Liver (tissue), 9 donors: ENCODE results near the gene TPK1. TPM values are rescaled to one million over a fixed set of nuclear protein-coding genes. Genes with fewer than 3 reads are reported as not detected.

Experiments
- DNase-seq: peaks from one replicate; pipeline ENCODE4 v3.0.0-alpha.2; 2017; ENCODE audit warnings: low spot score
- H3K27ac ChIP-seq, 2 donors: one replicate each; pipeline ENCODE4 v1.7.0; 2013; ENCODE audit warnings: inconsistent platforms in 2 of 2, low read length in 2 of 2, control low read depth in 1 of 2, low read depth in 1 of 2, mild to moderate bottlenecking in 1 of 2
- H3K27me3 ChIP-seq, 4 donors: one replicate each; pipeline versions ENCODE4 v1.6.1 to v1.7.0; 2013; ENCODE audit warnings: low read length in 3 of 4, inconsistent platforms in 1 of 4, mild to moderate bottlenecking in 1 of 4, moderate library complexity in 1 of 4; ENCODE audit not compliant: control insufficient read depth in 4 of 4, insufficient read depth in 4 of 4
- H3K36me3 ChIP-seq, 4 donors: one replicate each; pipeline versions ENCODE4 v1.6.1 to v1.7.0; 2013; ENCODE audit warnings: low read length in 3 of 4, mild to moderate bottlenecking in 3 of 4, low read depth in 1 of 4, moderate library complexity in 1 of 4; ENCODE audit not compliant: control insufficient read depth in 4 of 4, insufficient read depth in 3 of 4
- H3K4me1 ChIP-seq, 4 donors: one replicate each; pipeline versions ENCODE4 v1.6.1 to v1.7.0; 2013; ENCODE audit warnings: low read length in 3 of 4, mild to moderate bottlenecking in 3 of 4, moderate library complexity in 1 of 4; ENCODE audit not compliant: control insufficient read depth in 4 of 4, insufficient read depth in 4 of 4
- H3K4me3 ChIP-seq, 3 donors: one replicate each; pipeline versions ENCODE4 v1.6.1 to v1.7.0; 2013; ENCODE audit warnings: low read length in 3 of 3, control low read depth in 1 of 3, low read depth in 1 of 3, mild to moderate bottlenecking in 1 of 3
- H3K9ac ChIP-seq, 2 donors: one replicate each; pipeline ENCODE4 v1.7.0; 2013; ENCODE audit warnings: low read length in 2 of 2, mild to moderate bottlenecking in 2 of 2, moderate library complexity in 2 of 2, control low read depth in 1 of 2, low read depth in 1 of 2
- H3K9me3 ChIP-seq, 4 donors: one replicate each; pipeline versions ENCODE4 v1.6.1 to v1.7.0; 2013; ENCODE audit warnings: low read length in 3 of 4; ENCODE audit not compliant: control insufficient read depth in 4 of 4
- CTCF ChIP-seq: fragments of 150-350 bp; IDR thresholded peaks from 2 replicates; pipeline ENCODE4 v1.5.1; 2017; ENCODE audit warnings: improper control_type of control experiment, low read depth, low read length; ENCODE audit not compliant: missing input control
- EGR1 ChIP-seq, 2 donors: IDR thresholded peaks; 2 replicates each; pipeline ENCODE4 v1.6.1; 2016 to 2018; ENCODE audit warnings: antibody characterized with exemption in 2 of 2, low read depth in 2 of 2
- FOXA2 ChIP-seq: IDR thresholded peaks from 2 replicates; pipeline ENCODE4 v1.6.1; 2016; ENCODE audit warnings: antibody characterized with exemption
- GABPA ChIP-seq, 2 donors: IDR thresholded peaks in 1 of 2; conservative IDR thresholded peaks in 1 of 2; 2 replicates each; pipeline ENCODE4 v1.6.1; 2016; ENCODE audit warnings: antibody characterized with exemption in 2 of 2, mild to moderate bottlenecking in 1 of 2, moderate library complexity in 1 of 2
- JUND ChIP-seq, 2 donors: IDR thresholded peaks; 2 replicates each; pipeline ENCODE4 v1.6.1; 2016; ENCODE audit warnings: antibody characterized with exemption in 2 of 2
- NR2F2 ChIP-seq: IDR thresholded peaks from 2 replicates; pipeline ENCODE4 v1.6.1; 2016; ENCODE audit warnings: antibody characterized with exemption
- RAD21 ChIP-seq, 2 donors: IDR thresholded peaks; 2 replicates each; pipeline ENCODE4 v1.6.1; 2016; ENCODE audit warnings: antibody characterized with exemption in 2 of 2, mild to moderate bottlenecking in 2 of 2
- WGBS: extraction: QIAGEN DNeasy Blood & Tissue Kit; methylation state at CpG from one replicate; pipeline ENCODE4 v1.1.7; 2013; 5-methylcytosine and 5-hydroxymethylcytosine counted together
- polyA plus RNA-seq, 2 donors: library from polyadenylated mRNA; stranded (reverse) in 1 of 2; unstranded in 1 of 2; fragments of 200-250 nt in 1 of 2; fragments of >200 nt in 1 of 2; fragmentation: Nextera tagmentation in 1 of 2; extraction: Ambion mirVana in 1 of 2; gene quantifications; one replicate each; pipeline versions ENCODE4 v1.2.1 to v1.2.3, GENCODE V29; 2013 to 2015
- total RNA-seq, 2 donors: library from RNA; depleted of rRNA; stranded (reverse); fragments of >200 nt; gene quantifications; one replicate each; pipeline ENCODE4 v1.2.3, GENCODE V29; 2014
- TF ChIP-seq, protein P1 (sequence below): IDR thresholded peaks from 2 replicates; pipeline ENCODE4 v1.6.1; 2016; ENCODE audit warnings: antibody characterized with exemption
- TF ChIP-seq, protein P2 (sequence below): IDR thresholded peaks from 2 replicates; pipeline ENCODE4 v1.6.1; 2016; ENCODE audit warnings: antibody characterized with exemption
- TF ChIP-seq, protein P3 (sequence below): IDR thresholded peaks from 2 replicates; pipeline ENCODE4 v1.6.1; 2016; ENCODE audit warnings: antibody characterized with exemption, mild to moderate bottlenecking
- donor health status: healthy.
- donor health status: healthy.
- donor health status: healthy.
- donor health status: healthy.
- donor health status: healthy.

TPK1 gene
- total and polyA plus RNA-seq, 4 donors = 2.2 to 7.5 (median 3.3) TPM

DNA sequence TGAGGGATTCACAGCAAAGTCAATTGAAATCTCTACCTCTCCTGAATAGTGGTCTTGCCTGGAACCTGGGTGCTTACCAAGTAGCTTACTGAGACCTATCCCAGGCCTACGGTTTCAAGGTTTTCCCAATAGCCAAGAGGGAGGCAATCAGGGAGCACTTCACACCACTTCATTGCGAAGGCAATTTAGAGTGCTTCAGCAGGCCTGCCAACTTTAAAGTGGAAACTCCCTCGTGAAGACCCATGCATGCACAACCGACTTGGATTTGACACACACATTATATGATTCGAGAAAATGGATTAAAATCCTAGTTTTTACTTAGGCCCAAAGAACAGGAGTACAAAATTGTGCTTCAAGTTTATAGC is 380.8 kb downstream of the TPK1 start (continued):
- TF ChIP-seq CTCF = no peak

DNA sequence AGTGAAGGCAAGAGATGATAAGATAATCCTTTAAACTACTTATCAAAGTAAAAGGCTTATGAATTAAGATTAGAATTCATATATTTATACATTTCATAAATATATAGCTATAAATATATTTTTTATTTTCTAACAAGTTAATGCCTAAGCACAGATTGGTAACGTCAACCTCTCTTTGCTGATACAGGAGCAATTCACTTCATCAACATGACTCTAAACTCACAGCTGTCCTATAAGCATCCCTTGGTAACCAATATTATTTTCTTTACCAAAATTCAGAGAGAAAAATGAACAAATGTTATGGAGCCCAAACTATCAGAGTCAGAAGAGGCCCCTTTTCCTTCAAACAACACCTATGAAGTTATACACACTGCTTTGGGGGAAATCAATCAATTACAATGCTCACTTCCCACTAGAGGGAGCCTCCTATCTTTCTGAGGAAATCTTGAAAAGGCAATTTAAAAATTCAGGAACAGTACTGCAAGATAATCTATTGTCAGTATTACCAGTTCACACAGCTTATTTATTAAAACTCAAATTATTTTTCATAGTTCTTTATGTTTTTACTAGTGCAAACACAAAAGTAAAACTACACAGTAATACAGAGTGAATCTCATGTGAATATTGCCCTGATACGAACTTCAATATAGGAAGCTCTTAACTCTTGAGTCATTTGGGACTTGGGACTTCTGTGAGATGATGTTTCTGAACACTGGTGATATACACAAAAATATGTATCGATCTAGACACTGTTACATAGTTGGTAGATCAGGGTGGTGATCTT is 381.4 kb downstream of the TPK1 start:
- WGBS = 84% methylated on average over 3 of the region's 3 CpGs
- peak; percentile 48 to 59 for TF ChIP-seq RAD21 (IDR thresholded peaks at IDR 0.05)
- TF ChIP-seq, protein P1, sequence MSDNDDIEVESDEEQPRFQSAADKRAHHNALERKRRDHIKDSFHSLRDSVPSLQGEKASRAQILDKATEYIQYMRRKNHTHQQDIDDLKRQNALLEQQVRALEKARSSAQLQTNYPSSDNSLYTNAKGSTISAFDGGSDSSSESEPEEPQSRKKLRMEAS = no peak
- peak; percentile 11 for TF ChIP-seq CTCF
- no peaks in the 10 kb centered on the region for H3K36me3 ChIP-seq

GRCh38 chr7:144452064-144452463 is 383.8 kb downstream of the TPK1 start:
- H3K36me3 ChIP-seq = no peaks in the 10 kb centered on the region
- no peaks in the 10 kb centered on the region for H3K9me3 ChIP-seq
- WGBS = 89% methylated on average over 5 of the region's 5 CpGs
- no peak overlapping the region for H3K4me3 ChIP-seq
- DNase-seq = no peak
- no peaks in the 10 kb centered on the region for H3K4me1 ChIP-seq
- no peak overlapping the region for H3K27ac ChIP-seq
- TF ChIP-seq JUND (IDR thresholded peaks at IDR 0.05) (no peak), GABPA (IDR thresholded peaks at IDR 0.05 in 1 of 2, conservative IDR thresholded peaks at IDR 0.05 in 1 of 2) (no peak), EGR1 (IDR thresholded peaks at IDR 0.05; ENCODE audit: low read depth in 2 of 2) (no peak), CTCF (no peak), RAD21 (IDR thresholded peaks at IDR 0.05) (no peak), FOXA2 (no peak), NR2F2 (no peak)
- TF ChIP-seq, protein P2, sequence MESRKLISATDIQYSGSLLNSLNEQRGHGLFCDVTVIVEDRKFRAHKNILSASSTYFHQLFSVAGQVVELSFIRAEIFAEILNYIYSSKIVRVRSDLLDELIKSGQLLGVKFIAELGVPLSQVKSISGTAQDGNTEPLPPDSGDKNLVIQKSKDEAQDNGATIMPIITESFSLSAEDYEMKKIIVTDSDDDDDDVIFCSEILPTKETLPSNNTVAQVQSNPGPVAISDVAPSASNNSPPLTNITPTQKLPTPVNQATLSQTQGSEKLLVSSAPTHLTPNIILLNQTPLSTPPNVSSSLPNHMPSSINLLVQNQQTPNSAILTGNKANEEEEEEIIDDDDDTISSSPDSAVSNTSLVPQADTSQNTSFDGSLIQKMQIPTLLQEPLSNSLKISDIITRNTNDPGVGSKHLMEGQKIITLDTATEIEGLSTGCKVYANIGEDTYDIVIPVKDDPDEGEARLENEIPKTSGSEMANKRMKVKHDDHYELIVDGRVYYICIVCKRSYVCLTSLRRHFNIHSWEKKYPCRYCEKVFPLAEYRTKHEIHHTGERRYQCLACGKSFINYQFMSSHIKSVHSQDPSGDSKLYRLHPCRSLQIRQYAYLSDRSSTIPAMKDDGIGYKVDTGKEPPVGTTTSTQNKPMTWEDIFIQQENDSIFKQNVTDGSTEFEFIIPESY = no peak
- TF ChIP-seq, protein P3, sequence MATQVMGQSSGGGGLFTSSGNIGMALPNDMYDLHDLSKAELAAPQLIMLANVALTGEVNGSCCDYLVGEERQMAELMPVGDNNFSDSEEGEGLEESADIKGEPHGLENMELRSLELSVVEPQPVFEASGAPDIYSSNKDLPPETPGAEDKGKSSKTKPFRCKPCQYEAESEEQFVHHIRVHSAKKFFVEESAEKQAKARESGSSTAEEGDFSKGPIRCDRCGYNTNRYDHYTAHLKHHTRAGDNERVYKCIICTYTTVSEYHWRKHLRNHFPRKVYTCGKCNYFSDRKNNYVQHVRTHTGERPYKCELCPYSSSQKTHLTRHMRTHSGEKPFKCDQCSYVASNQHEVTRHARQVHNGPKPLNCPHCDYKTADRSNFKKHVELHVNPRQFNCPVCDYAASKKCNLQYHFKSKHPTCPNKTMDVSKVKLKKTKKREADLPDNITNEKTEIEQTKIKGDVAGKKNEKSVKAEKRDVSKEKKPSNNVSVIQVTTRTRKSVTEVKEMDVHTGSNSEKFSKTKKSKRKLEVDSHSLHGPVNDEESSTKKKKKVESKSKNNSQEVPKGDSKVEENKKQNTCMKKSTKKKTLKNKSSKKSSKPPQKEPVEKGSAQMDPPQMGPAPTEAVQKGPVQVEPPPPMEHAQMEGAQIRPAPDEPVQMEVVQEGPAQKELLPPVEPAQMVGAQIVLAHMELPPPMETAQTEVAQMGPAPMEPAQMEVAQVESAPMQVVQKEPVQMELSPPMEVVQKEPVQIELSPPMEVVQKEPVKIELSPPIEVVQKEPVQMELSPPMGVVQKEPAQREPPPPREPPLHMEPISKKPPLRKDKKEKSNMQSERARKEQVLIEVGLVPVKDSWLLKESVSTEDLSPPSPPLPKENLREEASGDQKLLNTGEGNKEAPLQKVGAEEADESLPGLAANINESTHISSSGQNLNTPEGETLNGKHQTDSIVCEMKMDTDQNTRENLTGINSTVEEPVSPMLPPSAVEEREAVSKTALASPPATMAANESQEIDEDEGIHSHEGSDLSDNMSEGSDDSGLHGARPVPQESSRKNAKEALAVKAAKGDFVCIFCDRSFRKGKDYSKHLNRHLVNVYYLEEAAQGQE = no peak
- H3K27me3 ChIP-seq = no peaks in the 10 kb centered on the region
- H3K9ac ChIP-seq = no peak overlapping the region

More for the DNA sequence above, 381.4 kb downstream of the TPK1 start:
- Histone ChIP-seq H3K27me3 (no peaks in the 10 kb centered on the region), H3K27ac (no peak overlapping the region), H3K9ac (no peak overlapping the region), H3K4me1 (no peaks in the 10 kb centered on the region), H3K4me3 (no peak overlapping the region), H3K9me3 (no peaks in the 10 kb centered on the region)
- no peak for DNase-seq
